ENCODE measurements around the gene MEGF9. TPM values are rescaled to one million over a fixed set of nuclear protein-coding genes. Genes with fewer than 3 reads are reported as not detected.
A peak's percentile ranks its signal among the peaks of the same experiment; 100 is the strongest.

Gene MEGF9
- total RNA-seq, 1 experiment from 2014 or later: 17.3 TPM

- DNase-seq (ENCODE audit: low spot score): no peak
Observed at GRCh38 chr9:120705174-120705573, 9.1 kb downstream of the MEGF9 start.

- DNase-seq (ENCODE audit: low spot score): no peak
Observed at GRCh38 chr9:120702075-120702474, 12.2 kb downstream of the MEGF9 start.

- no peak for DNase-seq (ENCODE audit: low spot score)
Observed at GRCh38 chr9:120701248-120701647, 13.0 kb downstream of the MEGF9 start.

GRCh38 chr9:120698766-120699165 lies 15.5 kb downstream of the MEGF9 start:
- no peak for DNase-seq (ENCODE audit: low spot score)

GRCh38 chr9:120697448-120697847 lies 16.8 kb downstream of the MEGF9 start:
- no peak for DNase-seq (ENCODE audit: low spot score)

- DNase-seq (ENCODE audit: low spot score): no peak
Observed at GRCh38 chr9:120696551-120697230, 17.6 kb downstream of the MEGF9 start.

- no peak for DNase-seq (ENCODE audit: low spot score)
Observed at GRCh38 chr9:120694559-120694958, 19.7 kb downstream of the MEGF9 start.

GRCh38 chr9:120693700-120694008 lies 20.6 kb downstream of the MEGF9 start:
- no peak for DNase-seq (ENCODE audit: low spot score)

- DNase-seq (ENCODE audit: low spot score): no peak
Observed at GRCh38 chr9:120692901-120693699, 21.2 kb downstream of the MEGF9 start.

- no peak for DNase-seq (ENCODE audit: low spot score)
Observed at GRCh38 chr9:120690372-120690771, 23.9 kb downstream of the MEGF9 start.

GRCh38 chr9:120689860-120690259 lies 24.4 kb downstream of the MEGF9 start:
- no peak for DNase-seq (ENCODE audit: low spot score)

- no peak for DNase-seq (ENCODE audit: low spot score)
Observed at GRCh38 chr9:120688758-120689157, 25.5 kb downstream of the MEGF9 start.

- DNase-seq (ENCODE audit: low spot score): no peak
Observed at GRCh38 chr9:120683150-120683549, 31.1 kb downstream of the MEGF9 start.

GRCh38 chr9:120681121-120681520 lies 33.1 kb downstream of the MEGF9 start:
- no peak for DNase-seq (ENCODE audit: low spot score)

GRCh38 chr9:120680579-120680978 lies 33.7 kb downstream of the MEGF9 start:
- no peak for DNase-seq (ENCODE audit: low spot score)

GRCh38 chr9:120680161-120680560 lies 34.1 kb downstream of the MEGF9 start:
- DNase-seq (ENCODE audit: low spot score): no peak

- no peak for DNase-seq (ENCODE audit: low spot score)
Observed at GRCh38 chr9:120677965-120678364, 36.3 kb downstream of the MEGF9 start.

GRCh38 chr9:120676767-120677402 lies 37.4 kb downstream of the MEGF9 start:
- DNase-seq (ENCODE audit: low spot score): no peak

GRCh38 chr9:120668399-120668798 lies 45.9 kb downstream of the MEGF9 start:
- no peak for DNase-seq (ENCODE audit: low spot score)

- no peak for DNase-seq (ENCODE audit: low spot score)
Observed at GRCh38 chr9:120663950-120664349, 50.3 kb downstream of the MEGF9 start.

GRCh38 chr9:120663380-120663779 lies 50.9 kb downstream of the MEGF9 start:
- DNase-seq (ENCODE audit: low spot score): peak; percentile 15

- DNase-seq (ENCODE audit: low spot score): no peak
Observed at GRCh38 chr9:120662513-120662912, 51.8 kb downstream of the MEGF9 start.

GRCh38 chr9:120659676-120660075 lies 54.6 kb downstream of the MEGF9 start:
- DNase-seq (ENCODE audit: low spot score): no peak
